HG02623 (cell line): ENCODE results near the gene PLIN5.

ENCODE experiments used
- ATAC-seq: cut with Tn5 transposase; IDR thresholded peaks from one replicate; pipeline ENCODE4 v1.9.1; 2021; ENCODE audit warnings: moderate library complexity; ENCODE audit not compliant: unreplicated experiment

Gene PLIN5

GRCh38 chr19:4507804-4508203 is 27.2 kb downstream of the PLIN5 start:
- ATAC-seq: no peak

GRCh38 chr19:4507150-4507452 is 27.9 kb downstream of the PLIN5 start:
- ATAC-seq: no peak

- no peak for ATAC-seq
Measured at GRCh38 chr19:4506449-4507149, 28.4 kb downstream of the PLIN5 start.

GRCh38 chr19:4505570-4506448 is 29.2 kb downstream of the PLIN5 start:
- ATAC-seq: no peak

- no peak for ATAC-seq
Measured at GRCh38 chr19:4504891-4505569, 30.0 kb downstream of the PLIN5 start.

GRCh38 chr19:4504297-4504701 is 30.7 kb downstream of the PLIN5 start:
- ATAC-seq: no peak

- no peak for ATAC-seq
Measured at GRCh38 chr19:4503825-4504170, 31.2 kb downstream of the PLIN5 start.

GRCh38 chr19:4503132-4503824 is 31.7 kb downstream of the PLIN5 start:
- no peak for ATAC-seq

GRCh38 chr19:4502282-4503131 is 32.5 kb downstream of the PLIN5 start:
- no peak for ATAC-seq

- ATAC-seq: no peak
Measured at GRCh38 chr19:4501691-4502090, 33.3 kb downstream of the PLIN5 start.

GRCh38 chr19:4500841-4501591 is 34.0 kb downstream of the PLIN5 start:
- no peak for ATAC-seq

GRCh38 chr19:4499855-4500254 is 35.2 kb downstream of the PLIN5 start:
- ATAC-seq: no peak

GRCh38 chr19:4499318-4499717 is 35.7 kb downstream of the PLIN5 start:
- ATAC-seq: no peak

GRCh38 chr19:4498694-4499093 is 36.3 kb downstream of the PLIN5 start:
- ATAC-seq: no peak

GRCh38 chr19:4497770-4498389 is 37.1 kb downstream of the PLIN5 start:
- no peak for ATAC-seq

- no peak for ATAC-seq
Measured at GRCh38 chr19:4496304-4496703, 38.7 kb downstream of the PLIN5 start.

- ATAC-seq: no peak
Measured at GRCh38 chr19:4495471-4495870, 39.6 kb downstream of the PLIN5 start.

GRCh38 chr19:4494691-4495064 is 40.3 kb downstream of the PLIN5 start:
- no peak for ATAC-seq

- ATAC-seq: no peak
Measured at GRCh38 chr19:4493929-4494690, 40.9 kb downstream of the PLIN5 start.
